GM11168 (cell line): ENCODE results near the gene AKR1E2.

ENCODE experiments used
- in situ Hi-C: fragments of 300-500 bp; cut with MboI; formaldehyde crosslinking; loops from one replicate; pipeline ENCODE4 v1.12.0; 2022; ENCODE audit warnings: low sequenced_read_pairs; ENCODE audit not compliant: unreplicated experiment

AKR1E2 gene

DNA sequence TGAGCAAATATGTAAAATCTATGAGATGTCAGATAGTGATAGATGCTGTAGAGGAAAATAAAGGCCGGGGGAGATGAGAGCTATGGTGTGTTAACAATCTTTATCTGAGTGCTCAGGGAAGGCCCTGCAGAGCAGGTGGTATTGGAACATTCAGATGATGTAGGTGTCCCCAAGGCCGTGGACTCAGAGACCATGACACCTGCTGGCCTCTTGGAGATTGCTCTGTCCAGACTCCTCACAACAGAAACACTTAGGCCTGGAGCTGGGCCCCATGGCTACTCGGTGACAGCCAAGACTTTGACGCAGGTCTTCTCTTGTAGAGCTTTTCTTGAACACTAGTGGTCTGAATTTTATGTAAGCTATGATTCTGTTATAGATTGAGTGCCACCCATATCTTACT lies 13.3 kb downstream of the AKR1E2 start:
- in situ Hi-C loops, result loop anchor here (25.0 kb wide), 1 partner anchor 548 kb away; no protein-coding TSS in a partner anchor

DNA sequence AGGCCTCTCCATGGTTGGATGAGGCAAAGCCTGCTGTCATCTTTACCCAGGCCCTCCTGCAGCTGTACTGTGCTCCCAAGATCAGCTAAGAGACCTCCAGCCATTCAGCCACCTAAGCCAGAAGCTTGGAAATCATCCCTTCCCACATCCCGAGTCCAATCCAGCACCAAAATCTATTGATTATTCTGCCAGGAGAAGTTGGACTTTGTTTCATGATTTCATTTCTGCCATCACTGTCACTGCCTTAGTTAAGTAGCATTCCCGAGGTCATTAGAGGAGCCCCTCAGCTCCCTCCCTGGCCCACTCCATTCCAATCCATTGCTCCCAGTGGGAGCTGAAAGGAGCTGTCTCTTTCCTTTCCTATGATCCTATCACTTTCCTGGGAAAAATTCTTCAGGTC lies 14.1 kb downstream of the AKR1E2 start:
- in situ Hi-C loops, result loop anchor here (25.0 kb wide), 1 partner anchor 547 kb away; no protein-coding TSS in a partner anchor

DNA sequence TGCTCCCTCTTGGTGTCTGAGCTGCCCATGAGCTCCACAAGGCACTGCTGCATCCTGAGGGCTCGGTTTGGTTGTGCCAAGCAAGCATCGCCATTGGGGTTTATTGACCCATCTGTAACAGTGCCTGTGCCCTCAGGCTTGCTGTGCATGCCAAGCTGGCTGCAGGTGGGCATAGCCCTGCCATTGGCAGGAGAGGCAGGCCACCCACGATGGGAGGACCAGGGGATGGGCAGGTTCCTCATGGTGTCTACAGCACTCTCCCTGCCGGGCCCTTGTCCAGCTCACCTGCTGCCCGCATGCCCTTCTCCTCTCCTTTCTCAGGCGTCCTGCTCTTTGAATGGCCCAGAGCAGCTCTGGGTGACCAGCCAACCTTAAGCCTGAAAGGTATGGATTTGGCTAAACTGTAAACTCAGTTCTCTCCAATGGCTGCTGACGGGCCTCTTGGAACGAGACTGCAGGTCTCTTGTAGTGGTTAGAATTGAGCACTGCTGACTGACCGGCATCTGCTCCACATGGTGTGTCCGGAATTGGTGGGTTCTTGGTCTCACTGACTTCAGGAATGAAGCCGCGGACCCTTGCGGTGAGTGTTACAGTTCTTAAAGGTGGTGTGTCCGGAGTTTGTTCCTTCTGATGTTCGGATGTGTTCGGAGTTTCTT lies 17.6 kb downstream of the AKR1E2 start:
- in situ Hi-C loops, result loop anchor here (25.0 kb wide), 1 partner anchor 544 kb away; no protein-coding TSS in a partner anchor

GRCh38 chr10:4844864-4845263 lies 18.9 kb downstream of the AKR1E2 start:
- in situ Hi-C loops, result loop anchor here (25.0 kb wide), 1 partner anchor 542 kb away; no protein-coding TSS in a partner anchor

DNA sequence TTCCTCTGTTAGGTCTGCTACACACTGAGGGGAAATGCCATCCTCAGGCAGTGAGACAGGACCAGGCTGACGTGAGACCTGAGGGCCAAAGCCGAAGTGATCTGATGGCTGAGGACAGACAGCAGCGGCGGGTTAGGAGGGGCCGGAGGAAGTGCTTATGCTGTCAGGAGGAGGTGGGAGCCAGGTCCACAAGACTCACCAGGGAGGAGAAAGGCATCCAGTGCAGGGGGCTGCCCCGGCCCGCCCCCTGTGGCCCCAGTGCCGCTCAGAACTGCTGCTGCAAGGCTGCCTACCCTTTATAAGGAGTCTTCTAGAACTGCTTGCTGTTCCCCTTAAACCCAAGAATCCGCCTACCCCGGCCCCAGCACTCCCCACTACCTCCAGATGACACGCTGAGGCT lies 19.8 kb downstream of the AKR1E2 start:
- in situ Hi-C loops, result loop anchor here (25.0 kb wide), 1 partner anchor 542 kb away; no protein-coding TSS in a partner anchor

DNA sequence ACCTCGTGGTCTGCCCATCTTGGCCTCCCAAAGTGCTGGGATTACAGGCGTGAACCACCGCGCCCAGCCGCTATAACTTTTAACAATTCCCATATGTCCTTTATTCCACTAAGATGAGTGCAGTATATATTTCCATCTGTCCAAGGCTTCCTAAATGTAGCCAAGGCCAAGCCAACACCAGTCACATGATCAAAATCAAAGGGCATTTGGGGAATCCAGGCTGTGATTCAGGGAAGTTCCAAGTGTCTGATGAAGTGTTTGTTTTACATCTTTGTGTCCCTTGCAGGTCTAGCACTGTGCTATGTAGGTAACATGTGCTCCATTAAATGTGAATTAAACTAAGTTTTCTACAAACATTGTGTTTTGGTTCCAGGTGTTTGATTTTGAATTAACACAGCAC lies 20.8 kb downstream of the AKR1E2 start:
- in situ Hi-C loops, result loop anchor here (25.0 kb wide), 1 partner anchor 541 kb away; no protein-coding TSS in a partner anchor

GRCh38 chr10:4847561-4848355 lies 21.8 kb downstream of the AKR1E2 start:
- in situ Hi-C loops, result loop anchor here (25.0 kb wide), 1 partner anchor 540 kb away; no protein-coding TSS in a partner anchor

GRCh38 chr10:4848356-4849041 lies 22.5 kb downstream of the AKR1E2 start:
- in situ Hi-C loops, result loop anchor here (25.0 kb wide), 1 partner anchor 539 kb away; no protein-coding TSS in a partner anchor

DNA sequence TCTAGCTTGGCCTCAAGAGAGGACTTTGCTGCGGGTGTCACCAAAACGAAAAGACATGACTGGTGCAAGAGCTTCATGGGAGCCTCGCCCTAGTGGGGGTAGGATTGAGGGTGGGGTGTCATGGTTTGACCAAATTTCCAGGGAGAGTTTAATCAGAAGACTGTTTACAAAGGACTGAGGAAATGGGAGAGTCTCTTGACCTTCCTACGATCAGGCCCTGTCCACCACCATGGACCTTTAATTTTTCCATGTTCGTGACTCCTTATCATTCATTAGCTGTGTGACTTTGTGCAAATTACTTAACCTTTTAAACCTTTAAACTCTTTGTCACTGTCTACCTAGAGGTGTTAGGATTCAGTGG lies 23.0 kb downstream of the AKR1E2 start:
- in situ Hi-C loops, result loop anchor here (25.0 kb wide), 1 partner anchor 538 kb away; no protein-coding TSS in a partner anchor

DNA sequence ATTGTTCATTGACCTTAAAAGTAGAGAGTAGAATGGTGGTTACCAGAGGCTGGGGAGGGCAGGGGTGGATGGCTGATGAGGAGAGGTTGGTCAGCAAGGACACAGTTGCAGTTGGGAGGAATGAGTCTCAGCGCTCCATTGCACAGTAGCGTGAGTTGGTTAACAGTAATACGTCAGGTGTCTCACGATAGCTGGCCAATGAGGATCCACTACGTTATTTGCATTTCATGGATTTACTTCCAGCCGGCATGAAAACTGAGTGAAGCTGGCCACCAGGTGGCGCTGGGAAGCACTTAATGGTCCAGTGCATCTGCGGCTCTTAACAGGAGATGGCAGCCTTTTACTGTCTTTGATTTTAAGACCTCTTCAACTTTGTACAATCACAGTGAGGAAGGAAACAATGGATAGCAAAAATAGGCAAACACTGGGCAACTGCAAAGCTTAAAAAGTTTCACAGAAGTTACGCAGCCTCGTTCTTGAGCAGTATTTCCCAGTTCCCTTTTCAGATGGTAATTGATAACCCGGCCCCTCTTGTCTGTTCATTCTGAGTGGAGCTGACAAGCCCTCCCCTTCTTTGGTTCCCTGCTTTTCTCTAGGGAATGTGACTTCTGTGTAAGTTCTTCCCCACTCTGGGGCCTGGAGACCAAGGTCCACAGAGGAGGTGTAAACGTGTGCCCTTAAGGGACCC lies 23.7 kb downstream of the AKR1E2 start:
- in situ Hi-C loops, result loop anchor here (25.0 kb wide), 1 partner anchor 538 kb away; no protein-coding TSS in a partner anchor

DNA sequence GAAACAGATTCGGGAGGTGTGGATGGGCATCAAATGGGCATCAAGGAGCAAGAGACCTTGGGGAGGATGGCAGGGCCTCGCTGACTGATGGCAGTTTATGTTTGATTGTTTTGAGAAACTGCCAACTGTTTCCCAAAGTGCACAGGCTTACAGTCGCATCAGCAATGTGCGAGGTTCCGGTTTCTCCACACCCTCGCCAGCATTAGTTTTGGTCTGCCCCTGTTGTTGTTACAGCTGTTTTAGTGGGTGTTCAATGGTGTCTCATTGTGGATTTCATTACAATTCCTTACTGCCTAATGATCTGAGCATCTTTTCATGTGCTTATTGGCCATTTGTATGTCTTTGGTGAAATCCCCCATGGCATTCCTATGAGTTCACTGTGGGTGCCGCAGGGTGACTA lies 24.4 kb downstream of the AKR1E2 start:
- in situ Hi-C loops, result no loop called here

GRCh38 chr10:4851176-4851575 lies 25.2 kb downstream of the AKR1E2 start:
- in situ Hi-C loops, result no loop called here

DNA sequence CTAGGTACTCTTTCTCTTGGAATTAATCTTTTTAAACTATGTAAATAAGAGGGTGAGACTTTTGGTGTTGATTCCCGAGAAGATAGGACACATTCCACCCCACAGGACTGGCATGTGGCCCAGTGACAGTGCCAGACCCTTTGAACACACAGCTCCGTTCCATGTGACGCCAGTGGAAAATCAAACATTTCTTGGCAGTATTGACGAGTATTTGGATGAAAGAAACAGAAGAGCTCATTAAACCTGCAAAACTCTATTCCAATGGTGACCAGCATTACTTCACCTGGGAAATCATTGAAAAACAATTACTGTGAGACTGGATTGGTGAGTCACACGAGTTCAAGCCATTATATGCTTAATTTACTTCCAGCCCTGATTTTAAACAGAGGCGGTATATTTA lies 25.8 kb downstream of the AKR1E2 start:
- in situ Hi-C loops, result no loop called here

DNA sequence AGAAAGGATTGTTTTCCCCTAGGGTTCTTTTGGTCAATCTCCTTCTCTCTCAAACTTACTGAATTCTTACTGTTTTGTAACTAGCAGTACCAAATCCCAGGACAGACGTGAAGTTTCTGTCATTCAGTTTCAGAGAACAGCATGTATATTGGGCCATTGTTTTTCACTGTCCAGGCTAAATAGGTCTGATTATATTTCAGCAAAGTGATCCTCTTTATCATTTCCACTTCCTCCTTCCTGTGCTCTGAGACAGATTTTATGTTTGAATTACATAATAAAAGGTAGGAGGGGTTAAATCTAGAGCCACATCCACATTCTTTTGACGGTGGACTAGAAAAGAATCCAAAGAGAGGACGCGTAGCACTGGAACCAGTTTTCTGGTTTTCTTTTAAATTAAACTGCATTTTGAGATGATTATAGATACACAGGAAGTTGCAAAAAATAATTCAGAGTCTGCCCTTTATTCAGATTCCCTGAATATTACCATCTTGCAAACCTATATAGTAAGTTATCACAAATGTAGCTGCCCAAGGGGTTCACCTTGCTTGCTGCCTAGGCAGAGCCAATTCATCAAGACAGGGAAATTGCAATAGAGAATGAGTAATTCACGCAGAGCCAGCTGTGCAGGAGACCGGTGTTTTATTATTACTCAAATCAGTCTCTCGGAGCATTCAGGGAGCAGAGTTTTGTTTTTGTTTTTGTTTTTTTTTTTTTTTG lies 40.1 kb downstream of the AKR1E2 start:
- in situ Hi-C loops, result no loop called here

DNA sequence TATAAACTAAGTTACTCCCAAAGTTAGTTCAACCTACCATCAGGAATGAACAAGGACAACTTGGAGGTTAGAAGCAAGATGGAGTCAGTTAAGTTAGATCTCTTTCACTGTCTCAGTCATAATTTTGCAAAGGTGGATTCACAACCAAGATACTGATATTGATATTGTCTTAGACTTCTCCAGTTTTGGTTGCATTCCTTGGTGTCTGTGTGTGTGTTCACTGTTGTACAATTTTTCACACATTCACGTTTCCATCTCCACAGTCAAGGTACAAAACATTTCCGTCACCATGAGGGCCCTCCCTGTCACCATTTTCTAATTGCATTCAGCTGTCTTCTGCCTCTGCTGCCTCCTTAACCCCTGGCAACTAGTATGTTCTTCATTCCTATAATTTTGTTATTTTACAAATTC lies 41.1 kb downstream of the AKR1E2 start:
- in situ Hi-C loops, result no loop called here

DNA sequence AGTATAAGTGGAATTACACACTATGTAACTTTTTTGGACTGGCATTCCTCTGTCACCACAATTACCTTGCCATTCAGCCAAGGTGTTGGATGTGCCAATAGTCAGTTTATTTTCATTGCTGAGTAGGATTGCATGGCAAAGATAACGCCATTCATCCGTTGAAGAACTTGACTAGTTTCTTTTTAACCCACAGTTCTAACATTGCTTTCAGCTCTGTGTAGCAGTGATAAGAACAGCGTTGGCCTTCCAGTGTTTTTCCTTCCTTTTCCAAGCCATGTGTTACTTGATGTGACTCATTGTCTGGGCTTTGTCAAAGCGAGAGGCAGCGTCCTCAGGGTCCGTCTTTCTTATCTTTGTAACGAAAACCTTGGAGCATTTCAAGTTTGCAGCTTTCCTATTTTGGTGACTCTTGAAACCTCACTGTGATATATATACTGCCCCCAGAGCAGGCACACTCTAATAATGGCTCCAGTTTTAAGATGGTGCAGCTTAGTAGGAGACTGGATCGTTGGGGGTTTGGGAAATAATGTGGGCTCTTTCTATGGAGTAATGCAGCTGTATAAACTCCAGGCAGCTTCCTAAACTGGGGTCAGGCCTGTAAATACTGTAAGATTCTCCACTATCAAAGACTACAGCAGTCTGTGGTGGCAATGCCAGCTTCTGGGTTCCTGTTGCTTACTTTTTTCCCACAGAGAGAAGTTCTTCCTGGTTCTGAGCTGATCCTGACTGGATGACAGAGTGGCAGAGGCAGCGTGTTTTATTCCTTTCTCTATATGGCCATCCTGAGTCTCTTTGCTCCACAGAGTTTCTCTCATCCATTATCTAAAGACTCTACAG lies 41.7 kb downstream of the AKR1E2 start:
- in situ Hi-C loops, result no loop called here

DNA sequence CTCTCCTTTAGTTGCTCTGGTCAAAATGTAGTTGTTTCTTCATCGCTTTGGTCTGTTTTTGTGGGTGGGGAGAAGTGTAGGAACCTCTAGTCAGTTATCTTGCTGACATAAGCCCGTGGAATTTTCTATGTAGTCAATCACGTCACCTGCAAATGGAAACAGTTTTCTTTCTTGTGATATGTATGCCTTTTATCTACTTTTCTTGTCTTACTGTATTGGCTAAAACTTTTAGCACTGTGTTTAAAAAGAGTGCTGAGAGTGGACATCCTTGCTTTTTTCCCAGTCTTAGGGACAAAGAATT lies 42.3 kb downstream of the AKR1E2 start:
- in situ Hi-C loops, result no loop called here

- in situ Hi-C loops, result no loop called here
These were observed 56.7 kb downstream of the AKR1E2 start for GRCh38 chr10:4882704-4883078.
